HG03469 (cell line): Measurements from ENCODE around the gene GCG.

Experiments used
- ATAC-seq: cut with Tn5 transposase; IDR thresholded peaks from one replicate; pipeline ENCODE4 v1.9.1; 2021; ENCODE audit warnings: mild to moderate bottlenecking, moderate library complexity, moderate number of reproducible peaks; ENCODE audit not compliant: unreplicated experiment

GCG gene

GRCh38 chr2:162106146-162106551 is 45.9 kb downstream of the GCG start:
- ATAC-seq, result no peak

- no peak for ATAC-seq
These were observed 48.5 kb downstream of the GCG start for GRCh38 chr2:162103443-162104009.

DNA sequence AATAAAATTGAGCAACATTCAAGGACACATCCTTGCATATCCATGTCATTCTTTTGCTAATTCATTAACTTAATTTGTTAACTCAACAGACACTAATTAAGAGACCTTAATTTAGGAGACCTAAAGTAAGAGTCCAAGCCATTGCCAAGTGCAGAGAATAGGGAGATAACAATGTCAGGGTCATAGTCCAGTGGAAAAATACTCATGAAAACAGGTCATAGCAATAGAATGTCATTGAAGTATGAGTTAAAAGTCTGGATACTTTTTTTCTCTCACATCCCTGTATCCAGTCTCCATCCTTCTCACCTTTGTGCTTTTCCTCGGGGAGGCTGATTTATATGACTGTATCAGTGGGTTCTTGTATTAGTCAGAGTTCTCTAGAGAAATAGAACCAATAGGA is 51.5 kb downstream of the GCG start:
- ATAC-seq, result no peak

GRCh38 chr2:162099836-162100235 is 52.2 kb downstream of the GCG start:
- no peak for ATAC-seq
